Retinal pigment epithelial cell (primary cell): ENCODE measurements around the gene ENG.

Source experiments
- DNase-seq: peaks from one replicate; pipeline ENCODE4 v3.0.0-alpha.2; 2010; ENCODE audit warnings: low read depth
- H3K4me3 ChIP-seq: 2 replicates; pipeline ENCODE4 v1.5.1; 2011; ENCODE audit warnings: mild to moderate bottlenecking, low read length, control low read depth, moderate library complexity
- CTCF ChIP-seq: conservative IDR thresholded peaks from 2 replicates; pipeline ENCODE4 v1.5.1; 2011; ENCODE audit warnings: low read depth, low read length, control low read depth, inconsistent platforms

Gene ENG

DNA sequence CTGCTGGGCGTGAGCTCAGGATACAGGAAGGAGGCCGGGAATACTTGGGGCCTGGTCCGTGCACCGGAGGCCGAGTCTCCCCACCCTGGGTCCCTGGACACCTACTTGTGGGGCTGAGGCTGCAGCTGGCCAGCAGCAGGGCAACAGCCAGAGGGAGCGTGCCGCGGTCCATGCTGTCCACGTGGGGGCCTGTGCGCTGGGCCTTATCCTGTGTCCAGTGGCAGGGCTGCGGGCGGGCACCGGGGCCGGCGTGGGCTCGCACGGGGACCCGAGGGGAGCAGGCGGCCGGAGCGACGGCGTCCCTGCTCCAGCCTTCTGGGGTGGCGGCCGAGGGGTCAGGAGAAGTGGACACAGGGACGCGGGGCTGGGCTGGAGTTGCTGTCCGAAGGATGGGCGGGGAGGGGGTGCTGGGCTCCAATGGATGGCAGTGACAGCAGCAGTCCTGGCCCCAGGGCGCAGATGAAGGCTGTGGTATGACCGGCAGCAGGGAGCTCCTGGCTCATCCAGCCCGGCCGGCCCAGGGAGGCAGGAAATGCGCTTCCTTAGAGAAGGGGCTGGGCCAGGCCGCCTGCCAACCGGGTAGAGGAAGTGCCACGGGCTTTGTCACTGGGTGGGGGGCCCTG is at the start of gene ENG:
Gene ENG, minus strand, starts transcription at position 475 of the 623 bp plus-strand sequence. Its CDS starts 303 bp downstream, at position 172.
- no peak for TF ChIP-seq CTCF
- H3K4me3 ChIP-seq = peak within 1 kb of the TSS; percentile 19
- DNase-seq = no peak

GRCh38 chr9:127903557-127904475 is 49.4 kb upstream of the ENG start:
- H3K4me3 ChIP-seq = no peak overlapping the region
- TF ChIP-seq CTCF = no peak
- no peak for DNase-seq

- DNase-seq = no peak
- no peak for TF ChIP-seq CTCF
Measured at GRCh38 chr9:127899128-127899943, 44.9 kb upstream of the ENG start, which contains the start of gene ST6GALNAC6. Gene ST6GALNAC6, minus strand, starts transcription at chr9:127899603. Its CDS starts 1,622 bp downstream, at chr9:127897981.

GRCh38 chr9:127898433-127899127 is 44.1 kb upstream of the ENG start:
- TF ChIP-seq CTCF = no peak
- no peak for DNase-seq
- H3K4me3 ChIP-seq = peak overlapping the region; percentile 72

More at GRCh38 chr9:127899128-127899943, 44.9 kb upstream of the ENG start, which contains the start of gene ST6GALNAC6:
- H3K4me3 ChIP-seq = peak within 1 kb of the TSS; percentile 72

DNA sequence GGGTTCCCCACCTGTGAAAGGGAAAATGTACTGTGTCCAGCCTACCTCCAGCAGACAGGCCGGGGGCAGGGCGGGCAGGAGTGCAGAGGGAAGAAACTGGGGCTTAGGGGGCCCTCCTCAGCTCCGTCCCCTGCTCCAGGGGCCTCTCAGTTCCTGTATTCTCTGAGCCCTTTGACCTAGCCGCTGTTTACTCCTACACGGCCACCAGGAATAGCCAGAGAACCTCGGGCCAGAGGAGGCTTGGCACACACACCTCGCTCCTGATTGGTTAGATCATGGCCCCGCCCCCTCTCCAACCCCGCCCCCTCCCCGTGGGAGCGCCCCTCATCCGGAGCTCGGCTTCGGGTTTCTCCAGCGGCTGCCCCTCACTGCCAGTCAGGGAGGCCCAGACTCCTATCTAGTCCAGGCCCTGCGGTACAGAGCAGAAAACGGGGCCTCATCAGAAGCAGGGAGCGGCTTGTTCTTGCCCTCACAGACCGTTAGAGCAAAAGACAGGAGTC is 42.8 kb upstream of the ENG start:
- no peak for TF ChIP-seq CTCF
- DNase-seq = peak; percentile 40
- H3K4me3 ChIP-seq = peak overlapping the region; percentile 10
